Renal cortical epithelial cell (primary cell): ENCODE data around the gene IL11RA. TPM values are rescaled to one million over a fixed set of nuclear protein-coding genes. Genes with fewer than 3 reads are reported as not detected.

Experiments
- DNase-seq: peaks from one replicate; pipeline ENCODE4 v3.0.0-alpha.2; 2011; ENCODE audit warnings: low read depth
- total RNA-seq: library from RNA; depleted of rRNA; stranded (reverse); fragments of >200 nt; gene quantifications from 2 replicates; pipeline ENCODE4 v1.2.3, GENCODE V29; 2014

Gene IL11RA
- total RNA-seq, result 4.2 and 4.5 TPM in 2 replicates

- DNase-seq, result peak; percentile 62
These were observed at the start of gene IL11RA for GRCh38 chr9:34651876-34652601. IL11RA (plus strand) TSS chr9:34652185; CDS start chr9:34655218, 3,033 bp downstream.

- DNase-seq, result peak; percentile 54
These were observed 48.3 kb upstream of the IL11RA start for GRCh38 chr9:34603610-34604231.

- DNase-seq, result no peak
These were observed 45.8 kb upstream of the IL11RA start for GRCh38 chr9:34606190-34606589.

GRCh38 chr9:34606905-34607304 is 45.1 kb upstream of the IL11RA start:
- DNase-seq, result no peak

GRCh38 chr9:34607331-34607730 is 44.7 kb upstream of the IL11RA start:
- DNase-seq, result no peak

GRCh38 chr9:34610434-34611206 is 41.4 kb upstream of the IL11RA start:
- DNase-seq, result no peak

- DNase-seq, result no peak
These were observed 40.7 kb upstream of the IL11RA start for GRCh38 chr9:34611251-34611810.

GRCh38 chr9:34611811-34612787 is 39.9 kb upstream of the IL11RA start, which contains the start of gene RPP25L:
RPP25L (minus strand) TSS chr9:34612097; CDS start chr9:34611296, 801 bp downstream.
- peak; percentile 38 for DNase-seq

- peak; percentile 56 for DNase-seq
These were observed 39.1 kb upstream of the IL11RA start for GRCh38 chr9:34612788-34613390.

GRCh38 chr9:34615132-34615531 is 36.9 kb upstream of the IL11RA start:
- DNase-seq, result no peak

- peak; percentile 91 for DNase-seq
These were observed 31.7 kb upstream of the IL11RA start, which contains the start of gene DCTN3 for GRCh38 chr9:34620061-34620994. DCTN3 (minus strand) TSS chr9:34620495; CDS start chr9:34620464, 31 bp downstream.

- no peak for DNase-seq
These were observed 28.4 kb upstream of the IL11RA start for GRCh38 chr9:34623374-34624235.

- no peak for DNase-seq
These were observed 27.4 kb upstream of the IL11RA start for GRCh38 chr9:34624475-34625185.

GRCh38 chr9:34625186-34625486 is 26.8 kb upstream of the IL11RA start:
- no peak for DNase-seq

- no peak for DNase-seq
These were observed 24.0 kb upstream of the IL11RA start for GRCh38 chr9:34627716-34628655.

GRCh38 chr9:34628656-34629490 is 23.1 kb upstream of the IL11RA start, which contains the start of gene ARID3C:
ARID3C (minus strand) TSS chr9:34629066; CDS start chr9:34628014, 1,052 bp downstream.
- DNase-seq, result no peak
